Measurements from ENCODE around the gene MYO16.

Gene MYO16

DNA sequence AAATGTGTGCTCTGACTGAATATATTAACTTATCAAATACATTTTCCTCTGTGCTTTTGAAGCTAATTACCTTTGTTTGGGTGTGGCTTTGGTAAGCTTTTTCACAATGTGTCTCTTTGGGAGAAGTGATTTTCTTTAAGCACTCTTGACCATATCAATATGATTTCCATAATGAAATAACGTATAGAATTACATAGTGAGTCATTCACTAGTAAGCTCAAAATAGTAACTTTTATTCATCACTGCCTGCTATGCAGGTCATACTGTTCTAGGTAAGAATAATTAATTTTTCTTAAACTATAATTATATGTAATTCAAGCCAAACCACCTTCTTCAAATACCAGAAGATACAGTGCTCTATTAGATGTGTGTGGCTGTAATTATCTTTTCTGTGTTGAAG is 480.7 kb downstream of the MYO16 start:
- no peaks in the 10 kb centered on the region for H3K36me3 ChIP-seq (ENCODE audit: low read length)
- H3K27ac ChIP-seq (ENCODE audit: low read depth, low read length): no peak overlapping the region
- H3K9me2 ChIP-seq (replicated peaks; ENCODE audit: insufficient read depth, low read length): no peaks in the 10 kb centered on the region
- no peaks in the 10 kb centered on the region for H4K20me1 ChIP-seq (ENCODE audit: low read depth, low read length)
- no peak overlapping the region for H2AFZ ChIP-seq (ENCODE audit: low read depth, low read length, severe bottlenecking)
- H3K9ac ChIP-seq (ENCODE audit: low read length): no peak overlapping the region
- no peaks in the 10 kb centered on the region for H3K27me3 ChIP-seq (ENCODE audit: low read length)
- no peaks in the 10 kb centered on the region for H3K9me3 ChIP-seq (ENCODE audit: insufficient read depth, low read length)
- H3K4me2 ChIP-seq (ENCODE audit: low read depth, low read length, poor library complexity, severe bottlenecking): no peak overlapping the region
- no peaks in the 10 kb centered on the region for H3K79me2 ChIP-seq (ENCODE audit: insufficient read depth, low read length)
- no peak overlapping the region for H3K4me3 ChIP-seq (ENCODE audit: insufficient read depth, low read length, poor library complexity, severe bottlenecking)
- no peaks in the 10 kb centered on the region for H3F3A ChIP-seq (ENCODE audit: insufficient read depth)
- no peak for TF ChIP-seq EZH2phosphoT487 (conservative IDR thresholded peaks at IDR 0.05; ENCODE audit: low read length)
- TF ChIP-seq, protein P1, sequence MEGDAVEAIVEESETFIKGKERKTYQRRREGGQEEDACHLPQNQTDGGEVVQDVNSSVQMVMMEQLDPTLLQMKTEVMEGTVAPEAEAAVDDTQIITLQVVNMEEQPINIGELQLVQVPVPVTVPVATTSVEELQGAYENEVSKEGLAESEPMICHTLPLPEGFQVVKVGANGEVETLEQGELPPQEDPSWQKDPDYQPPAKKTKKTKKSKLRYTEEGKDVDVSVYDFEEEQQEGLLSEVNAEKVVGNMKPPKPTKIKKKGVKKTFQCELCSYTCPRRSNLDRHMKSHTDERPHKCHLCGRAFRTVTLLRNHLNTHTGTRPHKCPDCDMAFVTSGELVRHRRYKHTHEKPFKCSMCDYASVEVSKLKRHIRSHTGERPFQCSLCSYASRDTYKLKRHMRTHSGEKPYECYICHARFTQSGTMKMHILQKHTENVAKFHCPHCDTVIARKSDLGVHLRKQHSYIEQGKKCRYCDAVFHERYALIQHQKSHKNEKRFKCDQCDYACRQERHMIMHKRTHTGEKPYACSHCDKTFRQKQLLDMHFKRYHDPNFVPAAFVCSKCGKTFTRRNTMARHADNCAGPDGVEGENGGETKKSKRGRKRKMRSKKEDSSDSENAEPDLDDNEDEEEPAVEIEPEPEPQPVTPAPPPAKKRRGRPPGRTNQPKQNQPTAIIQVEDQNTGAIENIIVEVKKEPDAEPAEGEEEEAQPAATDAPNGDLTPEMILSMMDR (IDR thresholded peaks at IDR 0.05; ENCODE audit: insufficient read depth, low read length, poor library complexity, severe bottlenecking): no peak

DNA sequence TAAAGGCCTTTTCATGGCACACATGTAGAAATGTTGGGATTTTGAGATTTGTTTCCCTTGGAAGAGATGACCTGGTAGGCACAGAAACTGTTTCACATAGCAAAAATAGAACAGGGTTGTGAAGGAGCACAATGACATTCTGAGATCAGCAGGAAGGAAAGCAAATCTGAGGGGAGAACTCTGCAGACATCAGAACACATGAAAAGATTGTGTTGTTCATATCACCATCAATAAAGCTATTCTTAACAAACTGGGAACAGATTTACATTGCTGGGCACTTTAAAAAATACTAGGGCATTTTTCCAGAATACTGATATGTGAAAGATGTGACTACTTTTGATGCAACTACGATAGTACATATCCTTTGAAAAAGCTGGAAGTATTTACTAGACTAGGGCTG is 481.7 kb downstream of the MYO16 start:
- Histone ChIP-seq H4K20me1 (ENCODE audit: low read depth, low read length) (no peaks in the 10 kb centered on the region), H3F3A (ENCODE audit: insufficient read depth) (no peaks in the 10 kb centered on the region), H3K27ac (ENCODE audit: low read depth, low read length) (no peak overlapping the region), H3K4me3 (ENCODE audit: insufficient read depth, low read length, poor library complexity, severe bottlenecking) (no peak overlapping the region), H3K4me2 (ENCODE audit: low read depth, low read length, poor library complexity, severe bottlenecking) (no peak overlapping the region), H3K9me2 (replicated peaks; ENCODE audit: insufficient read depth, low read length) (no peaks in the 10 kb centered on the region), H3K9ac (ENCODE audit: low read length) (no peak overlapping the region), H3K36me3 (ENCODE audit: low read length) (no peaks in the 10 kb centered on the region), H3K9me3 (ENCODE audit: insufficient read depth, low read length) (no peaks in the 10 kb centered on the region), H3K27me3 (ENCODE audit: low read length) (no peaks in the 10 kb centered on the region), H3K79me2 (ENCODE audit: insufficient read depth, low read length) (no peaks in the 10 kb centered on the region), H2AFZ (ENCODE audit: low read depth, low read length, severe bottlenecking) (no peak overlapping the region)
- TF ChIP-seq EZH2phosphoT487 (conservative IDR thresholded peaks at IDR 0.05; ENCODE audit: low read length): no peak
- TF ChIP-seq, protein P1 (IDR thresholded peaks at IDR 0.05; ENCODE audit: insufficient read depth, low read length, poor library complexity, severe bottlenecking): no peak

DNA sequence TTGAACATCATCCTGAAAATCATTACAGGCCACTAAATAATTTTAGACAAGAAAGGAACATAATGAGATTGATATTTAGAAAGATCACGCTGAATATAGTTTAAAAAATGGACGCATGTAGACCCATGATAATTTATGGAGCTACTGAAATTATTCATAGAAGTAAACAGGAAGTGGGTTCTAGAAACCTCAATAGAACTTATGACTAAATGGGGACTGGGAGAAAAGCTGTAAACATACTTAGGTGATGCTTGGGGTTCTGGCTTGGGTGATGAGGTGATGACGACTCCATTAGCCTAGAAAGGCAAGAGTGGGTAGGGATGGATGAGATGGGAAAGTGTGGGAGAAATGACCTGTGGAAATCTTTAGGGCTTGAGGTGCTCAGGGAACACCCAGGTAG is 484.0 kb downstream of the MYO16 start:
- Histone ChIP-seq H3F3A (ENCODE audit: insufficient read depth) (no peaks in the 10 kb centered on the region), H3K9me2 (replicated peaks; ENCODE audit: insufficient read depth, low read length) (no peaks in the 10 kb centered on the region), H4K20me1 (ENCODE audit: low read depth, low read length) (no peaks in the 10 kb centered on the region), H3K9me3 (ENCODE audit: insufficient read depth, low read length) (no peaks in the 10 kb centered on the region), H3K9ac (ENCODE audit: low read length) (no peak overlapping the region), H3K36me3 (ENCODE audit: low read length) (no peaks in the 10 kb centered on the region), H3K27ac (ENCODE audit: low read depth, low read length) (no peak overlapping the region), H3K27me3 (ENCODE audit: low read length) (no peaks in the 10 kb centered on the region), H3K79me2 (ENCODE audit: insufficient read depth, low read length) (no peaks in the 10 kb centered on the region), H3K4me3 (ENCODE audit: insufficient read depth, low read length, poor library complexity, severe bottlenecking) (no peak overlapping the region), H2AFZ (ENCODE audit: low read depth, low read length, severe bottlenecking) (no peak overlapping the region), H3K4me2 (ENCODE audit: low read depth, low read length, poor library complexity, severe bottlenecking) (no peak overlapping the region)
- TF ChIP-seq, protein P1 (IDR thresholded peaks at IDR 0.05; ENCODE audit: insufficient read depth, low read length, poor library complexity, severe bottlenecking): no peak
- TF ChIP-seq EZH2phosphoT487 (conservative IDR thresholded peaks at IDR 0.05; ENCODE audit: low read length): no peak
